ENCODE results near the gene DAZAP1. TPM values are rescaled to one million over a fixed set of nuclear protein-coding genes. Genes with fewer than 3 reads are reported as not detected.
"Not testable (repeated sequence)": the region's sequence is repeated elsewhere in the genome, so short reads cannot be mapped to it uniquely, and the experiment has no call there.

Gene DAZAP1
- total RNA-seq, 1 experiment from 2014 or later, result 43.9 TPM

- peak; percentile 52 for DNase-seq (ENCODE audit: low read depth)
These were observed 63.7 kb downstream of the DAZAP1 start for GRCh38 chr19:1471010-1471514.

DNA sequence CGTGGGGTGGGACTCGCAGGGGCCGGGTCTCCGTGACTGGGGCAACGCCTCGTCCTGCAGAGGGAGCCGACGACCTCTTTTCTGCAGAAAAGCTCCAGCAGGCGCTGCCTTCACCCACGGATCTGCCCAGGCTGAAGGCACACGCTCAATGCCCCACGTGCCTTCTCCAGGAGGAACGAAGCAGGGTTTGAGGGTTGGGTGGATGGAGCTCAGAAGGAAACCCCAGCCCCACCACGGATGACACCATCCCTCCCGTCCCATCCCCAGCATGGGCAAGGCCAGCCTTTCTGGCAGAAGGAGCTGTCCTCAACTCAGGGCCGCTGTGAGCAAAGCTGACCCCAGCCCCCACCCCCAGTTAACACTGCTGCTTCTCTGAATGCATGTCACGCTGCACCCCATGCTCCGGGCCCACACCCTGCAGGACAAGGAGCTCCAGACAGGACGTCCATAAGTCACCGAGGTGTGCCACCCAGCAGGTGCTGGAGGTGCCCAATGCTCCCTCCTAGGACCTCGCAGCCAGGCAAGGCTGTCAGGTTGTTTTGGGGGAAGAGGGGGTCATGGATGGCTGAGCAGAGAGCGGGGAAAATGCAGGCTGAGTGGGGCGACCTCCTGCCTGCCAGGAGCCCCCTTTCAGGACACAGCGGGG is 64.3 kb downstream of the DAZAP1 start:
- DNase-seq (ENCODE audit: low read depth), result no peak

DNA sequence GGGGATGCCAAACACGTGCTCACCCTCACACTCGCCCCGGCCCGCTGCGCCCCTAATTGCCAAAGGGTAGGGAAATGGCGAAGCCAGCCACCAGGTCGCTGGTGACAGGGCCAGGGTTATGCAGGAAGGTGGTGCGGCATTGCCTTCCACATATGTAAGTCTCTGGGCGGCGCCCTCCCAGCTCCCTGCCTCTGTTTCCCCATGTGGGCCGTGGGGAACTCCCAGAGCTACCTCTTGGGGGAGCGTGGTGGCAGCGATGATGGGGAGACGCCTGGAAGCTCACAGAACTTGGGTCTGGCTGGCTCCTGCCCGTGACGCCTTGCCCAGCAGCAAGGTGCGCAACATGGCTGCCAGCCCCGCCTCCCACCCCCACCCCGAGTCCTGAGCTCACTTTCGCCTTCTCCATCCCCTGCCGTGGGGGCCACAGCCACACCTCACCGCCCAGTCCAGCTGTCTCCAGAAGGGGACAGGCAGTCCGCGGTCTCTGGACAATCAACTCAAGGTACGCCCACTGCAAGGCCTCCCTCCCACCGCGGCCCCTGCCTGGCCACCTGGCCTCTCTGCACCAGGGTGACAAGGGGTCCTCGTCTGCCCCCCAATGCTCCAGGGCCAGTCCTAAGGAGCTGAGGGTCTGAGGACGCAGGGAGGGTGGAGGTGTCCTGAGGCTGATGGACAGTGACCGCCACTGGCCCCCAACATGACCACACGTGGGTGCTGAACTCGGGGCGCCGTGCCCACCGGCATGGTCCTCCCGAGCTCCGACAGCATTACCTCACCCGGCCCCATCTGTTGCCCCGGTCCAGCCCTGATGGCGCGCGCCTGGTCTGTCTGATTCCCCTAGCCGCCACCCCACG is 65.1 kb downstream of the DAZAP1 start:
- no peak for DNase-seq (ENCODE audit: low read depth)

DNA sequence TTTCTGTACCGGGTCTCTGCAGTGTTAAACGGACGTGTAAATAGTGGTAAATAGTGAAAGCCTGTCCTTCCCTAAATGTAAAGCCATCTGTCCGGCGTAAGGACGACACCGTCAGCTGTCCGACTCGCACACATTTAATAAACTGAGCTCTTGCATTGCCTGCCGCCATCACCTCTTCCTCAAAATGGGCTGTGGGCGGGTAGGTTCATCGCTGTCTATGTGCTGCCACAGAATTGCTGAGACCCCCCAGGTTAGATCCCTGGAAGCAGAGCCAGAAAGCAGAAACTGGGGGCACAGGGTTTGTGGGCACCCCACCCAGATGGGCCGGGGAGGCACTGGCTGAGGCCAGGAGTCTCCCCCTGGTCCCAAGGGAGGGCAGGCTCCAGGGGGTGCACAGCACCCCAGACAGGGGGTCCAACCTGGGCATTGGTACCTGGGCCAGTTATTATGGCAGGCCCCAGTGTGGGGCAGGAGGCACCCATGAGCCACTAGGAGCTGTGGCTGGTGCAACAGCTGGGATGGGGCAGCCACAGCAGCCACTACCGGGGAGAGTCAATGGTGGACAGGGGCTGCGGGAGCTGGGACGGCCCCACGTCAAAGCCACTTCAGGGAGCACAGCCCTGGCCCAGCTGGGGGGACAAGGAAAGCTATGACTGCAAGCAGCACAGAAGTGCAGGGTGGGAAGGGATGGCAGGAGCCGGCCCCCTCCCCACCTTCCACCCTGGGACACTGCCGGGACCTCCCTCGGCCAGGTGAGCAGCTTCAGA is 65.9 kb downstream of the DAZAP1 start:
- DNase-seq (ENCODE audit: low read depth), result no peak

DNA sequence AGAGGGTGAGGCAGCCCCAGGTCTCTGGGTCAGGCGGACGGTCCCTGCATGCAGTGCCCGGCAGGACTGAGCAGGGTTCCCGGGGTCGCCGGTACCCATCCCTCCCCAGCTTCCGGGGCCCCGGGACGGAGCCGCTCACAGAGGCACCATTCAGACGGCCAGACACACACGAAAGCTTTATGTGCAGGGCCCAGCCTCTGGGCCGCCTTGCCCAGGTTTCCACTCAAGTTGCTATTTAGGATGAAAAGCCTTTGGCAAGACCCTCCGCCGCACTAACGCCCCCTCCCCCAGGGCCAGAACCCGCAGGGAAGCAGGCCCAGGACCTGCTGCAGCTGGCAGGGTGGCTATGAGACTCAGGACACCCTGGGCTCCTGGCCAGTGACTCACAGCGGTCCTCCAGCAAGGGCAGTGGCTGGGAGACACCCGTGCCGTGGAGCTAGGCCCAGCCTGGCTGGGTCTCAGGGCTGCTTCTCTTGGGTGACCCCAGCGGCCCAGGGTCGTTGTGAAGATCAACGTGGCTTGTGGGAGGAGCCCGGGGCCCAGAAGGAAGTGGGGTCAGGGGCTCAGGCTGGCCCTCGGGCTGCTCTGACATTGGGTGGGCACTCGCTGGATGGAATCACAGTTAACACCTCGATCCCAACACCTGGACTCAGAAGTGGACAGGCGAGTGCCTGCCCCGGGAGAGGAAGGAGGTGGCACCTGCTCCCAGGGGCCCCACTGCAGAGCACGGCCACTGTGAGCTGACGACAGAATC is 66.8 kb downstream of the DAZAP1 start:
- no peak for DNase-seq (ENCODE audit: low read depth)

DNA sequence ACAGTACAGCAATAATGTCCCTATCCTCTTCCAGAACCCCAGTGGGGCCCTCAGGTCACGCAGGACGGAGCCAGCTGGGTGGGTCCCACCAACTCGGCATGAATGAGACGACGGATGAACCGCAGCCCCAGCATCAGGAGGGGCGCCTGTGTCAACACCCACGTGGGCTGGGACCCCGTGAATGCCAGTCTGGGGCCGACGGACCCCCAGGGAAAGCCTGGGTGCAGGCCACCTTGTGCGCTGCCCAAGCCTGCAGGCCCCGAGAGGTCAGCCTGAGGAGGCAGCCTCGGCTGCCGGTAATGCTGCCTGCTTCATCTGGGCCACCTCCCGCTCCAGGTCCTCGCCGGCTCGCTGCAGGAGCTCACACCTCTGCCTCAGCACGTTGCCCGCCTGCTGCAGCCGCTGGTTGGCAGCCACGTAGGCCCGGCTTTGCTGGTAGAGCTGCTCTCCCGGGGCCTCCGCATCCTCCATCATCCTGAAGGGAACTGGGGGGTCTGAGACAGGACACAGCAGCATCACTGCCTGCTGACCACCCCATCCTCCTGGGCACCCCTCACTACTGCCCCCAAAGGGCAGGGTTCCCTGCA is 67.5 kb downstream of the DAZAP1 start:
- DNase-seq (ENCODE audit: low read depth), result no peak

- no peak for DNase-seq (ENCODE audit: low read depth)
These were observed 68.5 kb downstream of the DAZAP1 start for GRCh38 chr19:1475751-1476437.

- not testable (repeated sequence) for DNase-seq (ENCODE audit: low read depth)
These were observed 69.7 kb downstream of the DAZAP1 start for GRCh38 chr19:1477056-1477455.

DNA sequence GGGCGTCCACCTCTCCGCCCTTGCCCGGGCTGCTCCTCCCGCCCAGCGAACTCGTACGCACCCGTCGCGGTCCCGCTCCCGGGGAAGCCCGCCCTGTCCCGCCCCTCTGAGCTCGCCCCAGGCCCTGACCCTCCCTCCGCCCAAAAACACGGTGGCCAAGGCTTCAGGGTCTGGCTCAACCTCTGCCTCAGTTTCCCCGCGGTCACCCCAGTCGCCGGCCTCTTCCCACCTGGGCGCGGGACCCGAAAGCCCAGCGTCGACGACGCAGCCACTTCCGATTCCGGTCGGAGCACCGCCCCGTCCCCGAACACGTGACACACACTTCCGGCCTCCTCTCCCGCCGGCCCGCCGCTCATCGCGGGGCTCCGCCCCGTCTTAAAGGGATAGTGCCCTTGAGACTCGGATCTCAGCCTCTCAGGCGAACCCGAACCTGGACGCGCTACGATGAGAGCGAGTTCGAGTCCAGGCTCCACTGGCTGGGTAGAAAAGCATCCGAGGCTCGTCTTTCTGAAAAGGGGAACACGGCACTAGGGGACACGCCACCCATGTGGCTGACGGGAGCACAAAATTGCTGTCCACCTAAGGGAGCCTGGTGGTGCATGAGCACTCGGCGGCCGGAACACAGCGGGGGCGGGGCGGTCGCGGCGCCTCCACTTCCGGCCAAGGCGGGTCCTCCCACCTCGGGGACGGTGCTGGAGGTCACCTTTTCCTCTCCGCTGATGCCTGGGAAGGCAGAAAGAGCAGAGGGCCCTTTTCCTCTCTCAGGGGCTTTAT is 71.7 kb downstream of the DAZAP1 start, which contains the start of gene C19orf25:
Gene C19orf25 (minus strand): TSS at position 282 of the 774 bp plus-strand sequence. CDS start 312 bp downstream, outside the sequence.
- peak; percentile 91 for DNase-seq (ENCODE audit: low read depth)

DNA sequence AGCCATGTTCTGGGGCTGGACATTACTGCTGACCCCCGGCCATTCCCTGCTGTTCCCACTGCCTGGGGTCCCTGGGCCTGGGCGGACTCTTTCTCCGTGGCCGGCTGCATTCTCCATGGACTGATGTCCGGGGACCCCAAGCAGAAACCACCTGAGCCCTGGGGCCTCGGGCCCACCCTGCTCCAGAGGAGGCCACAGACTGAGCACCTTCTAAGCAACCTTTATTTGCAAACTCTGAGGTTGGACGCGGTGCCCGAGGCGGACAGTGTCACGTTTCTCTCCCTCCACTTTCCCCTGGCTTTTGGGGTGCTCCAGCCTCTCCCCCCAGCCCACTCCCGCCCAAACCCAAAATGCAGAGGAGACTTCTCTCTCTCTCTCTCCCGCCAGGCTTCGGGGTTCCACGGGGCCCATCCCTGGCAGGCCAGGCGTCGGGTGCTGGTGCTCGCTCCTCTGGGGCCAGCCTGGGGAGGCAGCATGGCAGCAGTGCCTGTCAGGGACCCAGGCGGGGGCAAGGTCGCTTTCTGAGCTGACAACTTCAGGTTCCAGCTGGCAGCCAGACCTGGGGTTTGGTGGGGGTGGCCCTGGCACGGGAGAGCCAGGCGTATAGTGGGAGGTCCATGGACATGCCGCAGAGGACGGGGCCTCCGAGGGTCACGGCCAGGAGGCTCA is 74.0 kb downstream of the DAZAP1 start:
- no peak for DNase-seq (ENCODE audit: low read depth)

GRCh38 chr19:1481893-1482360 is 74.5 kb downstream of the DAZAP1 start:
- DNase-seq (ENCODE audit: low read depth), result peak; percentile 49

DNA sequence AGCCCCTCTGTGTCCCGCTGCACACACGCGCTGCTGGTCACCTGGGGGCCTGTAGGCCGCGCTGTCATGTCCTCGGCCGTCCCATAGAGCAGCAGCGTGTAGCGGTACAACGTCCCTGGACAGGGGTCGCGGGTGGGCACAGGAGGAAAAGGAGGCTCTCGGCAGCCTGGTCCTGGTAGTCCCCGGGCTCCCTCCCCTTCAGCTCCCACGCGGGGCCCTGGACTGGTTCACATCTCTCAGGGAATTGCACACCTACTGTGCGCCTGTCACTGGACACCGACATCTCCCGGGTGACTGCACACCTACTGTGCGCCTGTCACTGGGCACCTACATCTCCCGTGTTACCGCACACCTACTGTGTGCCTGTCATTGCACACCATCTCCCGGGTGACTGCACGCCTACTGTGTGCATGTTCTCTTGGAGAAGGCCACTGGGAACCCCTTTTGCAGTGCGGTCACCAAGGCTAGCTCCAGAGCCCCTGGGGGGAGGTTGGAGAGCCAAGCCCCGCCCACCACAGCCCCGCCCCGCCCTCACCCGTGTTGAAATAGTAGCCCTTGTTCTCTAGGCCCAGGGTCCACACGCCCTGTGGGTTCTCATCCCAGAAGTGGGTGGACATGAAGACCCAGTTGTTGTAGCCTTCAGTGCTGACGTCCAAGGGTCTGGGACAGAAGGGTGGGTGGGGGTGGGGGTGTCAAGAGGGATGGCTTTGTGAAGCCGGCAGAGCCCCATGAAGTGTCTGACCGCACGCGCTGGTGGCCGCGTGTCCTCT is 75.2 kb downstream of the DAZAP1 start:
- no peak for DNase-seq (ENCODE audit: low read depth)

- no peak for DNase-seq (ENCODE audit: low read depth)
These were observed 76.0 kb downstream of the DAZAP1 start for GRCh38 chr19:1483131-1483978.

DNA sequence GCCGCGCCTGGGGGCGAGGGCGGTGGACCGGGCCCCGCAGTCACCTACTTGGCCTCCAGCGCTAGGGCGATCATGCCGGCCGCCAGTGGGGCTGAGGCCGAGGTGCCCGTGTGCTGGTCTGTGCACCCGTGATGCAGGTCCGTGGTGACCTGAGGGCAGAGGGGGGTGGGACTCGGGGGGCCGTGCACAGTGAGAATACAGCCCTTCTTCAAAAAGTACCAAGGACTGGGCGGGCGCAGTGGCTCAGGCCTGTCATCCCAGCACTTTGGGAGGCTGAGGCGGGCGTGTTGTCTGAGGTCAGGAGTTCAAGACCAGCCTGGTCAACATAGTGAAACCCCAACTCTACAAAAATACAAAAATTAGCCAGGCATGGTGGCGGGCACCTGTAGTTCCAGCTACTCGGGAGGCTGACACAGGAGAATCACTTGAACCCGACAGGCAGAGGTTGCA is 76.6 kb downstream of the DAZAP1 start:
- DNase-seq (ENCODE audit: low read depth), result no peak

Measured in RPMI7951 (cell line).